ENCODE data around the gene PSMC4.
A peak's percentile ranks its signal among the peaks of the same experiment; 100 is the strongest.

The PSMC4 gene

DNA sequence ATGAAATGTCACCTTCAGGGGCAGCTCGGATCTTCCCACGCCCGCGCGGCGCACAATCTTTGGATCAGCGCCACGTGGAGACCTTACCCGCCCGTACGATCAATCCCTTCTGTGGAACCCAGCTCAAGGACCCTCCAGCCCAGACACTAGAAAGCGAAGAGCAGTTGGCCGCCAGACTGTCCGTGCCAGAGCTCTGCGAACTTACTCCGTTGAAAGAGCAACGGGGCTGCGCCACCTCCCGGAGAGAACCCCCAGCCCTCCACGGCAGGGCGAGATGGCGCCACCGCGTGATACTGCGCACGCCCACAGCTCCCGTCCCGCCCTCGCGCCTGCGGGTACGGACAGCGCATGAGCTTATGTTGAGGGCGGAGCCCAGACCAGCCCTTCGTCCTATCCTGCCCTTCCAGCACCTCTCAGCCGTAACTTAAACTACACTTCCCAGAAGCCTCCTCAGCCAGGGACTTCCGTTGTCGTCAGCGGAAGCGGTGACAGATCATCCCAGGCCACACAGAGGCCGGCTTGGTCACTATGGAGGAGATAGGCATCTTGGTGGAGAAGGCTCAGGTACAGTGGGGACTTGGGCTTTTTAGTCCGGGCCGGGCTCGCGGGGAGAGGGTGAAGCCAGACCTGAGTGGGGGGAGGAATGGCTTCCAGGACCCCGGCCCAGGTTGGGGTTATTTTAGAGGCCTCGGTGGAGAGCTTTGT lies at the start of gene PSMC4:
Gene PSMC4 (plus strand): TSS at position 491 of the 705 bp plus-strand sequence. CDS start 38 bp downstream, at position 529.
- peak; percentile 98 for DNase-seq

DNA sequence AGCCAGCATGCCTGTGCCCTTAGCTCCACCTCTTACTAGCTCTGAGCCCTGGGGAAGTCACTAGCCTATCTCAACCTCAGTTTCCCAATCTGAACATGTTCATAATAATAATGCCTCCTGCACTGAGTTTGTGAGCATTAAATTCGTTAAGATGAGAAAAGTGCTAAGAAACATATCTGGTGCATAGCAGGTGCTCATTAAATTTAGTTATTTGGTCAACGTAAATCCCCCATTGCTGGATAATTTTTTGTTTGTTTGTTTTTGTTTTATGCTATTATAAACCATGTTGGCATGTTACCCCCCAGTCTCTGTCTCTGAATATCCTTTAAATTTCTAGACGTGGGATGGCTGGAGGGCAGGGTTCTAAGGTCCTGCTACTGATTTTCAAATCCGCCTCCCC lies 47.1 kb upstream of the PSMC4 start:
- DNase-seq, result no peak

DNA sequence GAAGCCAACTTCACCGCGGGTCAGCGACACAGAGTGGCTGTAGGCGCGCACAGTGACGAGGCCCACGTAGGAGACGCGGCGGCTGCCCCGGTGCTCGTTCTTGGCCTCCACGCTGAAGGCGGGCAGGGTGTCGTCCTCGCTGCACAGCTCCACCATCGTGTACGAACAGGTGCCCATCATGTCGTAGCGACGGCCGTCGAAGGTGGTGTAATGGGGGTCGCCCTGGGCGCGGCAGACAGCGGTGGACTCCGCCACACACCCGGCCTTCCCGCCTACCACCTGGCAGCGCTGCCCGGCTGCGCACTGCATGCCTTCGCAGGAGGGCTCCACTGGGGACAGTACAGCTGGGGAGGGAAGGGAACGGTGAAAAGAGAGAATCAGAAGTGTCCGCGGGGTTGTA lies 46.6 kb upstream of the PSMC4 start:
- no peak for DNase-seq

DNA sequence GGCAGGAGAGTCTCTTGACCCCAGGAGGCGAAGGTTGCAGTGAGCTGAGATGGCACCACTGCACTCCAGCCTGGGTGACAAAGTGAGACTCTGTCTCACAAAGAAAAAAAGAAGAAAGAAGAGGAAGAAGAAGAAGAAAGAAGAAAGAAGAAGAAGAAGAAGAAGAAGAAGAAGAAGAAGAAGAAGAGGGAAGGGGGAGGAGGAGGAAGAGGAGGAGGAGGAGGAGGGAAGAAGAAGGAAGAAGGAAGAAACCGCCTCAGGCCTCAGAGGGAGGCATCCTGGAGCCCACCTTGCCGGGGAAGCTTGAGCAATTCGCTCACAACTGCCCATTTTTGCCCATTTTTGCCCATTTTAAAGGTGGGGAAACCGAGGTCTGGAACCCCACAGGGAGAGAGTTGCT lies 46.0 kb upstream of the PSMC4 start:
- DNase-seq, result no peak

- DNase-seq, result no peak
These were observed 44.7 kb upstream of the PSMC4 start for GRCh38 chr19:39926170-39926760.

- no peak for DNase-seq
These were observed 43.9 kb upstream of the PSMC4 start for GRCh38 chr19:39927076-39927475.

- DNase-seq, result no peak
These were observed 43.2 kb upstream of the PSMC4 start for GRCh38 chr19:39927524-39928356.

GRCh38 chr19:39928357-39928725 lies 42.6 kb upstream of the PSMC4 start:
- DNase-seq, result no peak

DNA sequence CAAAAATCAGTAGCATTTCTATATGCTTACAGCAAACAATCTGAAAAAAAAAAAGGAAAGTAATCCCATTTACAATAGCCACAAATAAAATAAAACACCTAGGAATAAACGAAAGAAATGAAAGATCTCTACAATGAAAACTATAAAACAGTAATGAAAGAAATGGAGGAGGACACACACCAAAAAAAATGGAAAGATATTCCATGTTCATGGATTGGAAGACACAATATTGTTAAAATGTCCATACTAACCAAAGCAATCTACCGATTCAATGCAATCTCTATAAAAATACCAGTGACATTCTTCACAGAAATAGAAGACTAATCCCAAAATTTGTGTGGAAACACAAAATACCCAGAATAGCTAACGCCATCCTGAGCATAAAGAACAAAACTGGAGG lies 41.2 kb upstream of the PSMC4 start:
- no peak for DNase-seq

DNA sequence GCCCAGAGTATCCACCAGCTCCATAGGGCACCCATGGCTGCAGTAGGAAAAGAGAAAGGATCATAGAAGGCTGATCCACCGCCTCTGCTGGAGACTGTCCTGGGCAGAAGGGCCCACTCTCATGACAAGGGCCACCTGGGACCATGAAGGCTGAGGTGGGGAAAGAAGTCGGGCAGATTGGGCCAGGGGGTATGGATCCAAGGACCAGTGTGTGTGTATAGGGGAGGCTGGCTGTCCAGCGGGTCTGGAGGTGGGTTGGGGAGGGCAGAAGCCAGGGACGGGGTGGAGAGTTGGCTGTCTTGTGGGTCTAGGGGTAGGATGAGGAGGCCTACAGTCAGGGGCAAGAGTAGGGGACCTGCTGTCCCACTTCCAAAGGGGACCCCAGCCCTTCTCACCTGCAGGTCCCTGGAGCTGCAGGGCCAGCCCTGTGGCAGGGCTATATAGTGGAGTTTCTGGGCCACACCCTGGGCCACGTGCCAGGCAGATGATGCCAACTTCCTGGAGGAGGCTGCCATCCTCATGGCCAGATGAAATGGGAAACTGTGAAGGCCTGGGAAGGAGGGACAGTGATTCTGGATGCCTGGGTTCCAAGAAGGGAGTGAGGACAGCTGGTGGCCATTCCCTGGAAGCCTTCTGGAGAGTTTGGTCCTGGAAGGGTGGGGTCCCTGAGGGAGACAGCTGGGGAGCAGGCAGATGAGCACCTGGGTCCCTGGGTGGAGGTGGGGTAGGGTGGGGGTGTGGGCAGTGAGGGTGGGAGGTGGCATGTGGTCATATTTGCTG lies 36.2 kb upstream of the PSMC4 start, which contains the start of gene FCGBP:
Gene FCGBP (minus strand): TSS at position 51 of the 780 bp plus-strand sequence.
- DNase-seq, result peak; percentile 19

DNA sequence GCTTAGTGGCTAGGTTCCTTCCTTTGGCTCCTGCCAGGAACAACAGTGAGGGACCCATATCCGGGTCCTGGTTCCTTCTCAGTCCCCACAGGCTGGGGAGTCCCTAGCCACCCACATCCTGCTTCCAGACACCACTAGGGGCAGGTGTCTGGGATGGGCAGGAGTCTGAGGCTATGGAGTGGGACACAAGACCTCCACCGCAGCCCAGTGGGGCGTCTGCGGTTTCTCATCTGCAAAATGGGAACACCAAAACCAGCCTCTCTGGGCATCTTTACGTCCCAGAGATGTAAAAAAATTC lies 35.7 kb upstream of the PSMC4 start:
- peak; percentile 17 for DNase-seq

- DNase-seq, result peak; percentile 21
These were observed 34.9 kb upstream of the PSMC4 start for GRCh38 chr19:39936020-39936419.

GRCh38 chr19:39936622-39937021 lies 34.3 kb upstream of the PSMC4 start:
- peak; percentile 3 for DNase-seq

DNA sequence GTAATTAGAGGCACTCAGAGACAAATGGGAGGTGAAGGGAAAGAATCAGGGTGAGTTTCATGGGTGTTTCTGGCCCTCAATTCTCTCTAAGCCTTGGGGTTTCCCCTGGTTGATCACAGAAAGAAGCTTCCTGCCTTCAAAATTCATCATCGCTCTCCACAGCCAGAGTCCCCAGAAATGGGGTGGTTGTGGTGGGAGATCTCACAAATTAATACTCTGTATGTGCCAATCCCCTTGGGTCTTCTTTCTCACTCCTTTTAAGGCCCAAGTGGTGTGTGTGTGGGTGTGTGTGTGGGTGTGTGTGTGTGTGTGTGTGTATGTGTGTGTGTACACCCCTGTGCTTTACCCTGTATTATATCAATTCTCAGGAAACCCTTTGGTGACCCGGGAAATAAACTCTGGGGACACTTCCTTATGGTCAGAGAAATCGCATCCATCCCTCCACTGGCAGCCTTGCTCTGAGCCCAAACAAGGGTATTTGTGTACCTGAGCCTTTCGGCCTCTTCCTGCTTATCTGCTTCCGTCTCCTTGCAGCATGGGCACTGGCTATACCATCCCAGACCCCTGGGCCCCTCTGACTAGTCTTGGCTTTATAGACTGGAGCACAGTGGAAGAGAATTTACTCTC lies 33.8 kb upstream of the PSMC4 start:
- DNase-seq, result peak; percentile 30

DNA sequence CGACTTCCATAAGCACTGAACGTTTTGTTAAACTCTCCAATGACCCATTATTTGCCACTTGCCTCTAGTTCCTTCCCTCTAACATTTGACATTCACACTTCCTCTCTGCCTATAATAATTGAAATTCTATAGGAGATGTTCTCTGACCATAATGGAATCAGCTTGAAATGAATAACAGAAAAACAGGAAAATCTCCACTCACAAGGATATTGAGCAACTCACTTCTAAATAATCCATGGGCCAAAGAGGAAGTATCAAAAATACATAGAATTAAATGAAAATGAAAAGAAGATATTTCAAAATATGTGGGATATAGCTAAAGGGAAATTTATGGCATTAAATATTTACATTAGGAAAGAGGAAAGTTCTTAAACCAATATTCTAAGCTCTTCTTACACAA lies 33.2 kb upstream of the PSMC4 start:
- DNase-seq, result no peak

- no peak for DNase-seq
These were observed 31.4 kb upstream of the PSMC4 start for GRCh38 chr19:39939556-39939955.

DNA sequence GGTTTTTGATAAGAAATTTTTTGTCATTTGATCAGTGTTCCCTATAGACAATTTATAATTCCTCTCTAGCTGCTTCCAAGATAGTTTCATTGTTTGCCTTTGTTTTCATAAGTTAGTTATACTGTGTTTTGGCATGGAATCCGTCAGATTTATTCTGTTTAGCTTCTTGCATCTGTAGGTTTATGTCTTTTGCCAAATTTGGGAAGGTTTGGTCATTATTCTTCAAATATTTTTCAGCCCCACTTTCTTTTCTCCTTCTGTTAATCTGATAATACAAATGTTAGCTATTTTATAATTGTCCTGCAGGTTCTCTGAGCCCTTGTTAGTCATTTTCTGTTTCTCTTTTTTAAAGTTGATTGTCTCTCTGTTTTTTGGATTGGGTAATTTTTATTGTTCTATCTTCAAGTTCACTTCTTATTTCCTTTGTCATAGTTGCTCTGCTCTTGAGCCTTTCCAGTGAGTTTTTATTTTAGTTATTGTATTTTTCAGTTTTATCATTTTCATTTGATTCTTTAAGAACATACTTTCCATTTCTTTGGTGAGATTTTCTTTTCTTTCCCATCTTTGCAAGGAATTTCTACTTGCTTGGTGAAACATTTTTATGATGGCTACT lies 30.6 kb upstream of the PSMC4 start:
- DNase-seq, result no peak

- no peak for DNase-seq
These were observed 29.8 kb upstream of the PSMC4 start for GRCh38 chr19:39941151-39941550.

- DNase-seq, result no peak
These were observed 29.2 kb upstream of the PSMC4 start for GRCh38 chr19:39941615-39942365.

GRCh38 chr19:39942366-39942730 lies 28.6 kb upstream of the PSMC4 start:
- no peak for DNase-seq

DNA sequence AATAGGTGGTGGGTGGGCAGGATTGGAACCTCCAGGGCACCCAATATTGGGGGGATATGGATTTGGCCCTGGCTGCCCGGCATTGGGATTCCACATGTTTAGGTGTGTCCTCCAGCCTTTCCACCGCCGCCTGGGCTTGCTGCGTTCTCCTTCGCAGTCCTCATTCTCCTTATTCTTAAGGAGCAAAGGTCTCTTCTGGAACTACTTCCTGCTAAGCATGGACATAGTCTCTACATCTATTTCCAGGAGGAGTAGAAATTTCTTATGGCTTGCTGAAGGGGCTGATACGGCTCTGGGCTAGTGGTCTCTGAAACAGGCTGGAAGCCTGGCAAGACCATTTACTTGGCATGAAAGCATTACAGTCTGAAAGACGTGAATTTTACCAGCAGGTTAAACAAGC lies 27.4 kb upstream of the PSMC4 start:
- no peak for DNase-seq

GRCh38 chr19:39946532-39946931 lies 24.4 kb upstream of the PSMC4 start:
- no peak for DNase-seq

Measured in activated CD4-positive, CD25-positive, alpha-beta regulatory T cell treated with anti-CD3 and anti-CD28 coated beads, Interleukin-2, amount 50 U/mL, for 72 hours (primary cell).